ELF-1 (cell line): ENCODE data around the gene SGK1.
"Not testable (repeated sequence)": the region's sequence is repeated elsewhere in the genome, so short reads cannot be mapped to it uniquely, and the experiment has no call there.

ENCODE experiments used
- DNase-seq: peaks from one replicate; pipeline ENCODE4 v3.0.0-alpha.2; 2016; ENCODE audit warnings: low read depth, low spot score

SGK1 gene

DNA sequence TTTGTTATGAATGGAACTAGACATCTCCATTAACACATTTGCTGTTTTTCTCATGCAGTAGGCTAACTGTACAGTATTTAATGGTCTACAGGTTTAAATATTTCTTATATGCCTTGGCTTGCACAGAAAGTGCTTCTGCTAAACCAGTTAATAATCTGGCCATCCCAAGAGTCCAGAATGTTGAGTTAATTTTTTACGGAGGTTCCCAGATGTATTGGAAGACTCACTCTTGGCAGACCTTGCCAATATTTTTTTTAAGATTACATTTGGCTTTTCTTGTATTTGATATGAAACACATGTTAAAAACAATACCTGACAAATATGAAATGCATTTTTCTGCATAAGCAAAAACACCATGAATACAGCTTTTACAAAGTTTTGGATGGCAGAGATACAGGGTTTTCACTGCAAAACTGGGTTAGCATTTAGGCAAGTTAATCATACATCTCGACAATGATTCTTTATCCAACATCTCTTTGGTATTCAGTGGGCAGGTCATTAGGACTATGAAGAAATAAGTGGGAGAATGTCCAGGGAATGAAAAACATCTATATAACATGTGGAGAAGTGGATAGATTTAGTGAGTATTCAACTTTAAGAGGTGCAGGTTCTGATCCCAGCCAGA, 94.0 kb downstream of the SGK1 start:
- DNase-seq = no peak

DNA sequence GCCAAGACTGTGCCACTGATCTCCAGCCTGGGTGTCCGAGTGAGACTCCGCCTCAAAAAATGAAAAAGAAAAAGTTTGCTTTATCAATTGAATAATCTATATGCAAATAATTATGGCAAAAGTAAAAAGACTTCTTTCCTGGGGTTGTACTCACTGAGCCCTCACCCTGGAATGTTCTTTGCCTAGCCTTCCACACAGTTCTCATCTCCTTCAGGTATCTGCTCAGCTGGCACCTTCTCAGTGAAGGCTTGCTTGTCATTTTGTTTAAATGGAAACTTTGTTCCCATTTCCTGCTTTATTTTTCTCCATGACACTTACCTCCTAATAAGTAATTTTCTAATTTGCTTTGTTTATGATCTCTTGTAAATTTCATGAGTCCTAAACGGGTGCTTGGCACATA, 96.7 kb downstream of the SGK1 start:
- no peak for DNase-seq

DNA sequence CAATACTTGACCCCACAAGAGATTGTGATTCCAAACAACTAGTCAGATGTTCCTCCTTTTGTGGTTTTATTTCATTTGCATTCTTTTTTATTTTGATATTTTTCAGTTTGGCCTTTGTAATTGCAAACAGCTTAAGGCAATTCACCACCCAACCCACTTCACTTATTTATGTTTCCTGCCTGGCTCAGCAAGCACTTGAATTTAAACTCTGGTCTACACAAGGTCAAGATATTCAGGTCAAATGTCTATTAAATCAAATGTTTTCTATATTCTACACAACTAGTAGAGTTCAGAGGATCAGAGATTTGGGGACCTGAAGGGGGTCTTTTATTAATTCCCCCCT, 100.1 kb downstream of the SGK1 start:
- no peak for DNase-seq

DNA sequence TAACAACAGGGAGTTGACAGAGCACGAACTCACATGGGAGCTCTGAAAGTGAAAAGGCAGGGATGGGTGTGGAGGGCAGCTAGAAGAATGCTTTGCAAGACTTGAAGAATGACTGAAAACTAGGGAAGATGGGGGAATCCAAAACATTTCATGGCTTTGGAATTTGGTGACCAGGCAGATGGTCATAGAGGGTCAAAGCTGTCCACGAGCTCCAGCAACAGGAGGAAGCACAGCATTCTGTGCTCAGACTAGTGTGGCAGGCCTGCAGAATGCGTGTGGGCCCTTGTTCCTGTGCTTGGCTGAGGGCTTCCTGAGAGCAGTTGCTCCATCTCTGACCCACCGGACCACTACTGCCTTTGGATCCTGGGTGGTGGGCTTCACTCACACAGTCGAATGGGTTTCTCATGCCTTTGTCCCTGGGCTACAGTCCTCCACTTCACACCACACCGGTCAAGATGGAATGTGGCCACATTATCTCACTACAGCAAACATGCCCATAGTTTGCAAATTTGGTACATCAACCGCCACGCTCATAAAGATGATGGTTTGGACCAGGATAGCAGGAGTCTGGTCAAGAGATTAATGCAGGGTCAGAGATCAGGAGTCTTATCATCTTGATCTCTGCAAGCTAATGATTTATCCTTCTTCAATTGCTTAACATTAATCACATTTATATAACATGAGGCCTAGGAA, 100.7 kb downstream of the SGK1 start:
- DNase-seq = no peak

DNA sequence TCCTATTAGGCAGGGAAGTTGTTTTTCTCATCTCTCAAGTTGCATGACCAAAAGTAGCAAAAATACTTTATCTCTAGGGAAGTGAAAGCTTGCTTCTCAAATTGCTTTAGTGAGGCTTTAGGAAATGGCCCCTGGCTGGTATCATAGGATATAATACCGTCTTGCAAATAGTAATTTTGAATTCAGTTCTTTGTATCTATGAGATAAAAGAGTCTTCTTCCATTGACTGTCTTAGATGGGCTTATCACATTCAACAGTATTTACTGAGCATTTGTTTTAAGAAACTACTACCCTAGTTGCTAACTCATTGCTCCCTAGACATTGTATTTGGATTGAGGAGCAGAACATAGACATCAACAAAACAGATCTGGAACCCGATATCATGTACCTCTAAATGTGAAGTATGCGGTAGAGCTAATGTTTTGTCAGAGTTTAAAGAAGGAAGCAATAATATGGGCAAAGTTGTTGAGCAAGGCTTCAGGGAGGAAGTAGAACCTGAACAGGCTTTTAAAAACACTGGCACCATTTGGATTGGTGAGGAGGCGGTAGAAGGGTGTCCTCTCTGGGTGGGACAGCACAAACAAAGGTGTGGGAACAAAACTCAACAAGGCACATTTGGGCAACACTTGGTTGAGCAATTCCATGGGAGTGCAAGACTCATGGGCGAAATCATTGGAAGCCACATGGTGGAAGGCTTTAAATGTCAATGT, 101.5 kb downstream of the SGK1 start:
- DNase-seq = no peak

DNA sequence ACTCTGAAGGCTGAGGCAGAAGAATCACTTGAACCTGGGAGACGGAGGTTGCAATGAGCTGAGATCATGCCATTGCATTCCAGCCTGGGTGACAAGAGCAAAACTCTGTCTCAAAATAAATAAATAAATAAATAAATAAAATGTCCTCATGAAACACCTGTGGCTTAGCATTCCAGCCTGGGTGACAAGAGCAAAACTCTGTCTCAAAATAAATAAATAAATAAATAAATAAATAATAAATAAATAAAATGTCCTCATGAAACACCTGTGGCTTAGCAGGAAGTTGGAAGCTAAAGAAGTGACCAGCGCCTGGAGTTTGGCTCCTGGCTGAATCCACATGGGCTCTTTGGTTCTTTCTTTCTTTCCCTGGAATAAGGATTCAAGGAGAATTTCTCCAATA, 104.5 kb downstream of the SGK1 start:
- not testable (repeated sequence) for DNase-seq

DNA sequence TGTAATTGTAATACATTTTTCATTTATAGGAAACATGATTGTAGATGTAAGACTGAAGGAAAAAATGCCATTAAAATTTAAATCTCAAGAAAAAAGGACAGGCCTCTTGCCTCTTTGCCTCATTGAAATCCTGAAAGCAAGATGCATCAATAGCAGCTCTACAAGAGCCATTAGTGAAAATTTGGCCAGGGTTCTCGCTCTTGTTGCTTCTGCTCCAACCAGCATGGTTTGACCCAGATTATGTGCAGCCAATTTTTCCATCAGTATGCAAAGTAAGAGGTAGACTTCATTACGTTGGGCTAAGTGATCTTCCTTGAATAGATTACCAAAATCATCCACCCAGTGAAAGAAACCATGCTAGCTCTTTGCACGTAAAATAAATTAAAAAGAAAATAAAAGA, 106.6 kb downstream of the SGK1 start:
- no peak for DNase-seq

DNA sequence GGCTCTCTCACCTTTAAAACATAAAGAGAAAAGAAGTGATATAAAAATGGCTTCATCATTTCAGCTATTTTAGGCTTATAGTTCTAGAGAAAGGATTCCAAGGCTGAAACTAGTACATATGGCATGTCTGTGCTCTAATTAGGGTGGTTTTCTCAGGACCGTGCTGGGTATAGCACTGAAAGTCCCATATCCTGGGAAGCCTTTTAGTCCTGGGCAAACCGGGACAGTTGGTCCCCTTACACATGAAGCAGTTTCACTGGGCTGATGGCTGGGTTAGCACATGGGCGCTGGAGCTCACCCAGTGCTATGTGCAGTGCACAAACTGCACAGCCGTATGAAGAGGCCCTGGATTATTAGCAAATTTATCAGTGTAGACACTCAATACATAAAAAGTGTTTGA, 110.5 kb downstream of the SGK1 start:
- DNase-seq = no peak

DNA sequence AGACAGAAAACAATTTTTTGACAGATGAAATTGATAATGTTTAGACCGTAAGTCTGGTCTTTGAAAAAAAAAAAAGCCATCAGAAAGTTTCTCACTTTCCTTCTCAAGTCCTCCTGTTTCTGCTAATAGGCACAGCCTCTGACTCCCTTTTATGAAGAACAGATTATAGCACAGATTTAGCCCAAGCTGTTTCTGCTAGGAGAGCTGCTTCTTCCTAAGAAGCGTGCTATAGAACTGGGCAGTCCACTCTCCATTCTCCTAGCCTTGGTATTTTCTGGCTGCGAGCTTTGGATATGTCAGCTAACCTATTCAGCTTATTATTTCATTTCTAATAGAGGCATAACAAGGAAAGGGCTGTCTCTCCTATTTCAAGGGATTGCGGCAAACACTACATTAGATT, 112.5 kb downstream of the SGK1 start:
- DNase-seq = no peak

DNA sequence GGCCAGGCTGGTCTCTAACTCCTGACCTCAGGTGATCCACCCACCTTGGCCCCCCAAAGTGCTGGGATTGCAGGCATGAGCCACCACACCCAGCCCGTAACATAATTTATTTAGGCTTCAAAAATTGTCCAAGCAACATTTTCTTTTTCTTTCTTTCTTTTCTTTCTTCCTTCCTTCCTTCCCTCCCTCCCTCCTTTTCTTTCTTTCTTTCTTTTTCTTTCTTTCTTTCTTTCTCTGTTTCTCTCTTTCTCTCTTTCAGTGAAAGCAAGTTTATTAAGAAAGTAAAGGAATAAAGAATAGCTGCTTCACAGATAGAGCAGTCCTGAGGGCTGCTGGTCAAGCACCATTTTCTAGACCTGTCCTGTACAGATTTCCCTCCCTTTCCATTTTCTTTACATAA, 113.2 kb downstream of the SGK1 start:
- not testable (repeated sequence) for DNase-seq

DNA sequence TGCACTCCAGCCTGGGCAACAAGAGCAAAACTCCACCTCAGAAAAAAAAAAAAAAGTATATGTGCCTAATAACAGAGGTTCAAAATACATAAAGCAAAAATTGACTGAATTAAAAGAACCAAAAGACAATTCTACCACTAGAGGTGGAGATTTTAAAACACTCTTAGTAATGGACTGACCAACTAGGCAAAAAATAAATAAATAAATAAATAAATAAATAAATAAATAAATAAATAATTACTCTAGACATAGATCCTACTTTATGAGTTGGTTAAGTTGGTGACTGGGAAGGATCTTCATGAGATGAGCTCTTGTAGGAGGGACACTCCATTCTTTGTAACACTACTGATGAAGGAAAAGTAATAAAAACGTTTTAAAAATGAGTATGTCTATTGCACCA, 113.9 kb downstream of the SGK1 start:
- no peak for DNase-seq

DNA sequence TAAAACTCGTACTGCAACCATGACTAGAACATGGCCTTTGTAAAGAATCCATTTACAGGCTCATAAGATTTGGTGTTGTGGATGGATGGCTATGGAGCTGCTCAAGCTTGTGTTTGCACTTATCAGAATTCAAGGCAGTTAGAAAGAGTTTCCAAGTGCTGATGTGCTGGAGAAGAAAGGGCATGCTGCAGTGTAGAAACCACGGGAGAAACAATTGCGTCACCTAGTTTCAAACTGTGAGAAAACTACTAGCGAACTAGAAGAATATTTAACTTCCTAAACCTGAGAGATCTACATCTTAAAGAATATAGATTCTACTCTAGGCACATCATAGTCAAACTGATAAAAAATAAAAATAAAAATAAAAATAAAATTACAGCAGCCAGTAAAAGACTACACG, 116.2 kb downstream of the SGK1 start:
- no peak for DNase-seq

DNA sequence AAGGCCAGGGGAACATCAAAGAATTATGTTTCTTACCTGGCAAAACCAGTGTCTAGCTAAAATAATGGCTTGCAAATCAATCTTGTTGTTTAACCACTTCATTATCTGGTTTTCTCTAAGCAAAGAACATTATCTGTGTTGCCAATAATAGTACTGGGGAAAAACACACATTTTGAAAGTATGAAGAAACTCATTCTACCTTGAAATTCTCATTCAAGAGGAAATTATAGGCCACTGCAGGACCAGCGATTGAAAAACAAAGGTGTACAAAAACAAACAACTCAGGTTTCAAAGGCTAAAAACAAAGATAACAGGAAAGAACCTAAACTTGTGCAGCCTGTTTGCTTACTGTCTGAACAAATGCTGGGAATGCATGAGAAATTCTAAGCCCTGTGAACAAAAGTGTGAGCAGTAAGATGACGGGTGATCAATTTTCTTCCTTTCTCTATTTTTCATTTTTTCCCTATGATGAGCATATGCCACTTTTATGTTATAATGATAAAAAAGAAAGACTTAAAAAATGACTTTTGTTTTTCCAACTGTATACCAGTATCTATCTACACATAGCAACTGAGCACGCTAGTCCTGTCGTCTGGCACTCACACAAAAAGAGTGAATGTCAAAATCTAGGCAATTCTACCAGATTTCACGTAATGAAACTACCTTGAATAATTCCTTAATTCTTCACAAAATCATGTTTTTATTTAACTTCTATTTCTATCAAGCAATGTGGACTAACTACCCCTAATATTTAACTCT, 117.9 kb downstream of the SGK1 start:
- peak; percentile 30 for DNase-seq

DNA sequence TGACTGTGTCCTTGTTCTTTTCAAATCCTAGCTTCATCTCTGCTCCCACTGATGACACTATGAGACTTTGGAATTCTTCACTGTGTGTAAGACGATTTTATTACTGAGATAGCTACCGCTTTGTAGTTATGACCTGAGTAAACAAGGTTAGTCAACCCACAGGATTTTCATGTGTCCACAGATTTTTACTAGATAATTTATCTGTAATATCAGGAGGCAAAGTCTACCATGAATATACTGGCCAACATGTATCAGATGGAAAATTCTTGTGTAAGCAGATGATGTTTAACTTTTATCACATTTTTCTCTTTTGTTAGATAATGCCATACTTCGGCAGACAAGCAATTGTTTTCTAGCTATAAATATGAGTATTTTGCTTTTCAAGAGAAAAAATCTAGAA, 119.8 kb downstream of the SGK1 start:
- DNase-seq = no peak

DNA sequence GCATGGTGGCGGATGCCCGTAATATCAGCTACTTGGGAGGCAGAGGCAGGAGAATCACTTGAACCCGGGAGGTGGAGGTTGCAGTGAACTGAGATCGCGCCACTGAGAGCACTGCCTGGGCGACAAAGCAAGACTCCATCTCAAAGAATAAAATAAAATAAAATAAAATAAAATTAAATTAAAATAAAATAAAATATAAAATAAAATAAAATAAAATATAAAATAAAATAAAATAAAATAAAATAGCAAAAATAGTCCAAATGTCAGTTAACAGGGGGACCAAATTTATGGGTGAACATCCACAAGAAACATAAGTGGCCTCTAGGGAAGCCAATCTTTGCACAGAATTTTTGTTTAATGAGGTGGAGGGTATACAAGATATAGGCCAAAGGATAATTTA, 120.2 kb downstream of the SGK1 start:
- not testable (repeated sequence) for DNase-seq

DNA sequence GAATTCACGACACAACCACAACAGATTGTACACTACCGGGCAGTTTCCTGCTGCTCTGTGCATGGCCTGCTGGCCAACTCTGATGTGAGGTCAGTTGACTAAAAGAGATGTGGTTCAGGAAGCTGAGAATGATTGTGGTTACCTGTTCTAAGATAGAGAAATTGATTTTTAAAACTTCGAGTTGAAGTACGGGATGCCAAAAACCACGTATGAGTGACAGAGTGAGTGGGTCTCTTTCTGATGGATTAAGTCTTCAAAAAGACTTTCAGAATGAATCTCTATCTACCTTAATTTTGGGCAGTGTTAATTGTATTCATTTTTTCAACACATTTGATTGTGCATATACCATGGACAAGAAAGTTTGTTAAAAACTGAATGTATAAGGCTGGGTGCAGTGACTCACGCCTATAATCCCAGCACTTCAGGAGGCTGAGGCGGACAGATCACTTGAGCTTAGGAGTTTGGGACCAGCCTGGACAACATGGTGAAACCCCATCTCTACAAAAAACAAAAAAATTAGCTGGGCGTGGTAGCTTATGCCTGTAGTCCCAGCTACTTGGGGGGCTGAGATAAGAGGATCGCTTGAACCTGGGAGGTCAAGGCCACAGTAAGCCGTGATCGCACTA, 121.2 kb downstream of the SGK1 start:
- DNase-seq = no peak

DNA sequence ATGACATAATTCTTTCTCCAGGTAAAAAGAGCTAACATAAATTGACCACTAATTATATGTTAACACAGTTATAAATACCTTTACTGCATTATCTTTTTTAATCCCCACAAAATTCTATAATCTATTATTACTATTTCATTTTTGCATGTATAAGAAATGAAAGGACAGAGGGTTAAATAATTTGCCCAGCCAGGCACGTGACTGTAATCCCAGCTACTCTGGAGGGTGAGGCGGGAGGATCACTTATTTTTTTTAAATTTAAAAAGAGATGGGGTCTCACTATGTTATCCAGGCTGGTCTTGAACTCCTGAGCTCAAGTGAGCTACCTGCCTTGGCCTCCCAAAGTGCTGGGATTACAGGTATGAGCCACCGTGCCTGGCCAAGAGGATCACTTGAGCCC, 121.9 kb downstream of the SGK1 start:
- DNase-seq = no peak

DNA sequence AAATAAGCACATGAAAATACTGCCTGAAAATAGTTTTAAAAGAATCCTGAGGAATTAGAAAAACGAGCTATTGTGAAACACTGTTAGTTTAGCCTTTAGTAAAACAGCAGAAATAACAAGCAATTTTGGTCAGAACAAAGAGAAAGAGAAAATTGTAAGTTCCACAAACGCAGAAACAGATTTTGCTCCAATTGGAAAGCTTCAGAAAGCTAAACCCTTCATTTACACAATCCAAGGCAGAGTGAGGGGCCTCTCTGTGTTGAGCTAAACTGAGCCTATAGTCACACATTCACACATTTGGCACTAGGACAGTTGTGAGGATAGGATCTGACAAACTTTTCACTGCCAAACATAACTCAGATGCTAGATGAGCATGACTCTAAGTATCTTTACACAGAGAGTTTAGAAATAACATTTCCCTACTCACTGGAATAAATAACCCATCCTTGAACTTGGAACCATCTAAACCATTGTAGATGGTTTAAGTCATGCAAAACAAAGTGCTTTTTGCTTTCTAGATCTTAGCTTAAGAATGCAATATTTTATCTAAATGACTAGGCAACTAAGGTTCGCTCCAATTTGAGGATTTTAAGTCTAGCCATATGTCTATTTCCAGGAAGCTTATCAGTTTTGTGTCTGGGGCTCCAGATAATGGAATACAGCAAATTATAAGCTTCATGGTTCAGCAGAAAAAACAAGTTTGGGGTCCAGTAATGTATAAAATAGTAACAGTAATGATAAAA, 122.6 kb downstream of the SGK1 start:
- no peak for DNase-seq

DNA sequence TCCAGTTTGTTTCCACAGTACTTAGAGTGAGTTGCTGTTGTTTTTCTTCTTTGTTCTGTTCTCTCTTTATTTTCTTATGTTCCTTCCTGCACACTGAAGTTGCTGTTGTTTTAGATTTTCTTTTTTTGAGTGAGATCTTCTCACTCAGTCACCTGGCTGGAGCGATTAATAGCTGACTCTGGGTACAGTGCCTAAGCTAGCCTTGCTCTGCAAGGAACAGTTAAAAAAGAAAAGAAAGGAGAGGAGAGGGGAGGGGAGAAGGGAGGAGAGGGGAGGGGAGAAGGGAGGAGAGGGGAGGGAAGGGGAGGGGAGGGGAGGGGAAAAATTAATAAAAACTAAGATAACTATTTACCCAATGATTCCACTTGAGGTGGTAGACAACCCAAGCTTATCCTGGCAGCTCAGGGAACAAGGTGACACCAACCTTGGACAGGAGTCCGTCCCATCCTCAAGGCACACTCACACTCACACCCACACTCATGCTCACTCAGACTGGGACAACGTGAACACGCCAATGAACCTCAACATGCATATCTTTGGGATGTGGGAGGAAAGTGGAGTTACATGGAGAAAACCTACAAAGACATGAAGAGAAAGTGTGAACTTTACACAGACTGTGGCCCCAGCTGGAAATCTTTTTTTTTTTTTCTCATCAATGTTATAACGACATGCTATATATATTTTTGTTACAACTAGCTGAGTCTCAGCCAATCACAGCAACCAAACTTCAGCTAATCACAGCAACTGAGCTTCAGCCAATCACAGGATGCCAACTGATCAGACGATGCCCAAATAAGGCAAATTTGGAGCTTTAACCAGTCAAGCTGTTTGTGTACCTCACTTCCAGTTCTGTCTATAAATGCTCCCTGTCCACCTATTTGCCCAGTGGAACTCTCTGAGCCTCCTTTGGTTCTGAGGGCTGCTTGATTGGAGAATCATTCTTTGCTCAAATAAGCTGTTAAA, 124.1 kb downstream of the SGK1 start:
- no peak for DNase-seq

DNA sequence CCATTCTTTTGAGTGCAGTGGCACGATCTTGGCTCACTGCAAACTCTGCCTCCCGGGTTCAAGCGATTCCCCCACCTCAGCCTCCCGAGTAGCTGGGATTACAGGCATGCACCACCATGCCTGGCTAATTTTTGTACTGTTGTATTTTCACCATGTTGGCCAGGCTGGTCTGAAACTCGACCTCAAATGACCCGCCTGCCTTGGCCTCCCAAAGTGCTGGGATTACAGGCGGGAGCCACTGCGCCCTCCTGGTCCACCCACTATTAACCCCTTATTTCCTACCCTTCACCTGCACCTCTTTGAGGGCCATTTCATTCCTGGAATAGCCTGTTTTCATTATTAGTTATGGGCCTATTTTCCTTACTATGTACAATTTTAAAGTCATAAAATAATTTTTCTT, 125.3 kb downstream of the SGK1 start:
- DNase-seq = not testable (repeated sequence)
